ENCODE data around the gene HDAC4.

The HDAC4 gene

DNA sequence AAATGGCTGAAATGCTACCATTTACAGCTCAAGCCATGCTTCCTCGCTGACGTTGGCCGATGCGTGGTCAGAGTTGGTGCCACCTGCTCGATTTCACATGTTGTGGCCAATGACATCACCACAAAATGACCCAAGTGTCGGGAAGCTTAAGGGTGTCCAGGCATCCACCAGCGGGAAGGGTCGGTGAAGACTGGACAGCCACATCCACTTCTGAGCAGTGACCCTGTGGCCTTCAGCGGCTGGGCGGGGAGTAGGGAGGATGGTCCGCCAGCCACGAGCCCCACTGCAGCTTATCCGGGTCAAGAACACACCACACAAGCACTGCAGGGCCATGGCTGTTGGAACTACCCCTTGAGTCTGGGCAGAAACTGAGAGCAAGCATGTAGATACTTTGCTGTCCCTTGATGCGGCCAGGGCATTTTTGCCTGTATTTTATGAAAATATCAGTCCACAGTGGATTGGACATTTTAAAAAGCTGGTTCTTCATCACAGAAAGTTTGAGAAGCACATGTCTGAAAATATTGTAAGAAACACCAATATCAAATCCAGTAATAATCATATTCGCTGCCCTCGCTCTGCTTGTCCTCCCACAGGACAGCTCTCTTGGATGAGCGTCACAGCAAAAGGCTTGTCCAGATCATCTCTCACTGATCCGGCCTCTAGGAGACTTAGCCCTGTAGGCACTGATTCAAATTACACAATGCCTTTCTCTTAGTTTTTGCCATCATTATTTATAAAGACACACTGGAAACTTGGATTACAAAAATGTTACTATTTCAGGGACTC lies 379.0 kb downstream of the HDAC4 start:
- Mint-ChIP-seq H3K9me3 (no peaks in the 10 kb centered on the region), H3K27ac (no peak overlapping the region), H3K27me3 (peaks cover 29% of the 10 kb centered on the region), H3K4me3 (no peak overlapping the region), H3K4me1 (no peaks in the 10 kb centered on the region)
- DNase-seq (no peak), ATAC-seq (no peak)

- no peak overlapping the region for H3K27ac Mint-ChIP-seq
- H3K4me1 Mint-ChIP-seq, result no peaks in the 10 kb centered on the region
- ATAC-seq (no peak), DNase-seq (no peak)
- no peaks in the 10 kb centered on the region for H3K9me3 Mint-ChIP-seq
- H3K4me3 Mint-ChIP-seq, result no peak overlapping the region
- H3K27me3 Mint-ChIP-seq, result peaks cover 24% of the 10 kb centered on the region
These were observed 379.6 kb downstream of the HDAC4 start for GRCh38 chr2:239021224-239021623.

DNA sequence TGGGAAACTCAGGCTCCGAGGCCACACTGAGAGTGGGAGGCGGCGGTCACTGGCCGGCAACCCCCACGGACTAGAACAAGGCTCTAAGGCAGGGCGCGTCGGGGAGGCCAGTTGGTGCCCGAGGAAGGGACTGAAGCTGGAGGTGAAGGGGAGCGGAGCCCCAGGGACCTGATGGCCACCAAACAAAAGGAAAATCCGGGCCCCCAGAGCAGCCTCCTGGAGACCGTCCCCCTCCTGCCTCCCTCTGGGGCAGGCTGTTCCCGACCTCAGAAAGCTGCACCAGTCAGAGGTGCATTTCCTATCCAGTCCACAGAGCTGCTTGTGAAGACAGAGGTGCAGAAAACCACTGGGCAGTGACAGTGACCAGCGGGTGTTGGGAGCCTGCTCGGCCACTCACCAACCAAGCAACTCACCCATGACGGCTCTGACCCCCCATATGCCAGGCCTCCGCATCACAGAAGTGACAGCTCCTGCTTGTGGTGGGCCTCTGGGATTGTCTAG lies 380.2 kb downstream of the HDAC4 start:
- Mint-ChIP-seq H3K27ac (no peak overlapping the region), H3K4me1 (no peaks in the 10 kb centered on the region), H3K27me3 (peaks cover 30% of the 10 kb centered on the region), H3K9me3 (no peaks in the 10 kb centered on the region), H3K4me3 (no peak overlapping the region)
- DNase-seq, result no peak
- no peak for ATAC-seq

DNA sequence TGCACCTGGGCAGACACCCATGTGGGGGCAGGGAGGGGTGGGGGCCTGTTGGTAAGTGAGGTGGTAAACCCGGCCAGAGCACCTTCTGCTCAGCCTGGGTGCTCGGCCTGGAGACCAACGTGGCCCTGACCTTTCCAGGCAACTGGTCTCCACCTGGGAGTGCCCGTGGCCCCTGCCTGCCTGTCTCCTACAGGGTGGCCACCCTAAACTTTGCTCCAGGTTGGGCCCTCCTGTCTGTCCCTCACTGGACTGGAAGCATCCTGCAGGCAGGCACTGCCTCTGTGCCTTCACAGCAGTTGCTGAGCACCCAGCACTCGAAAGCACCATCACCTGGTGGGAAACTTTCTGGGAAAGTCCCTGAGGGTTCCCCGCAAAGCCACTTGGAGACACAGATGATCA lies 381.6 kb downstream of the HDAC4 start:
- Mint-ChIP-seq H3K27me3 (peaks cover 30% of the 10 kb centered on the region), H3K4me3 (no peak overlapping the region), H3K9me3 (no peaks in the 10 kb centered on the region), H3K27ac (no peak overlapping the region), H3K4me1 (no peaks in the 10 kb centered on the region)
- ATAC-seq (no peak), DNase-seq (no peak)

GRCh38 chr2:239018271-239019182 lies 382.3 kb downstream of the HDAC4 start:
- DNase-seq, result no peak
- Mint-ChIP-seq H3K4me3 (no peak overlapping the region), H3K9me3 (no peaks in the 10 kb centered on the region), H3K27me3 (peaks cover 23% of the 10 kb centered on the region), H3K4me1 (no peaks in the 10 kb centered on the region), H3K27ac (no peak overlapping the region)
- ATAC-seq, result no peak

DNA sequence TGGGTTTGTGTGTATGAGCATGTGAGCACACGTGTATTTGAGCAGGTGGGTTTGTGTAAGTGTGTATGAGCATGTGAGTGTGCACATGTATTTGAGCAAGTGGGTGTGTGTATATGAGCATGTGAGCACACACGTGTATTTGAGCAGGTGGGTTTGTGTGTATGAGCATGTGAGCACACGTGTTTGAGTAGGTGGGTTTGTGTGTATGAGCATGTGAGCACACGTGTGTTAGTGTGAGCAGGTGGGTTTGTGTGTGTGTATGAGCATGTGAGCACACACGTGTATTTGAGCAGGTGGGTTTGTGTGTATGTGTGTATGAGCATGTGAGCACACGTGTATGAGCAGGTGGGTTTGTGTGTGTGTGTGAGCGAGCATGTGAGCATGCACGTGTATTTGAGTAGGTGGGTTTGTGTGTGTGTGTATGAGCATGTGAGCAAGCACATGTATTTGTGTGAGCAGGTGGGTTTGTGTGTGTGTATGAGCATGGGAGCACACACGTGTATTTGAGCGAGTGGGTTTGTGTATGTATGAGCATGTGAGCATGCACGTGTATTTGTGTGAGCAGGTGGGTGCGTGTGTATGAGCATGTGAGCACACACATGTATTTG lies 383.2 kb downstream of the HDAC4 start:
- Mint-ChIP-seq H3K27me3 (peaks cover 15% of the 10 kb centered on the region), H3K9me3 (no peaks in the 10 kb centered on the region), H3K27ac (no peak overlapping the region), H3K4me3 (no peak overlapping the region), H3K4me1 (no peaks in the 10 kb centered on the region)
- no peak for ATAC-seq
- DNase-seq, result no peak

DNA sequence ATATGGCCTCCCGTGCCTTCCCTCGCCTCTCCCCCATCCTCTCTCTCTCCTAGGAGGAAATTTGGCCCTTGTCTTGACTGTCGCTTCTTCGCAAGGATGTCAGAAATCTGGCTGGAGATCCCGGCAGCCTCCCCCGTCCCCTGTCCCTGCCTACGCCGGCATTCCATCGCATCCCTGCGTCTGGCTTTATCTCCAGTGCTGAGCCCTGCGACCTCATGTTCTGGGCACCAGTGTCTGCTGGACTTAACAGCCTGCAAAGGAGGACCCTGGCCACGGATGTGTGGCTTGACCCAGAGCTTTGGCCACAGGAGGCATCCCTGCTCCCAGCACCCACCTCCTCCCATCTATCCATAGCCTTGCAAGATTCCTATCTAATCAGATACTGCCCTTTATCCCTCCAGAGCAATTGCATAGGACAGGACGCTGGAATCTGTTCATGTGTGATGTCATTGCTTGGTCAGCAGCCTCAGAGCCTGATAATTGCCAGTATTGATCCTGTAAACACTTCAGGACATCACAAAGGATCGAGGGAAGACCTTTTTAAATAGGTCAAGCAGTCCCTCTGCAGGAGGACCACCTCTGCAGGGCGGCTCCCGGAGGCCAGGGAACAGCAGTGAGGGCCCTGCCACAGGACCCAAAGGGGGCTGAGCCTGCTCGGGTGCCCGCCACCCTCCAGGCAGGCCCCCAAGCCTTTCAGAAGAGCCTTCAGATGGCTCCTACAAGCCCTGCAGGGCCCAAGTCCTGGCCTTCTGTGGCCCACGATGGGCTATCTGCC lies 384.7 kb downstream of the HDAC4 start:
- DNase-seq, result no peak
- H3K9me3 Mint-ChIP-seq, result no peaks in the 10 kb centered on the region
- no peak overlapping the region for H3K4me3 Mint-ChIP-seq
- no peak overlapping the region for H3K27ac Mint-ChIP-seq
- no peaks in the 10 kb centered on the region for H3K4me1 Mint-ChIP-seq
- no peak for ATAC-seq
- H3K27me3 Mint-ChIP-seq, result peaks cover 17% of the 10 kb centered on the region

DNA sequence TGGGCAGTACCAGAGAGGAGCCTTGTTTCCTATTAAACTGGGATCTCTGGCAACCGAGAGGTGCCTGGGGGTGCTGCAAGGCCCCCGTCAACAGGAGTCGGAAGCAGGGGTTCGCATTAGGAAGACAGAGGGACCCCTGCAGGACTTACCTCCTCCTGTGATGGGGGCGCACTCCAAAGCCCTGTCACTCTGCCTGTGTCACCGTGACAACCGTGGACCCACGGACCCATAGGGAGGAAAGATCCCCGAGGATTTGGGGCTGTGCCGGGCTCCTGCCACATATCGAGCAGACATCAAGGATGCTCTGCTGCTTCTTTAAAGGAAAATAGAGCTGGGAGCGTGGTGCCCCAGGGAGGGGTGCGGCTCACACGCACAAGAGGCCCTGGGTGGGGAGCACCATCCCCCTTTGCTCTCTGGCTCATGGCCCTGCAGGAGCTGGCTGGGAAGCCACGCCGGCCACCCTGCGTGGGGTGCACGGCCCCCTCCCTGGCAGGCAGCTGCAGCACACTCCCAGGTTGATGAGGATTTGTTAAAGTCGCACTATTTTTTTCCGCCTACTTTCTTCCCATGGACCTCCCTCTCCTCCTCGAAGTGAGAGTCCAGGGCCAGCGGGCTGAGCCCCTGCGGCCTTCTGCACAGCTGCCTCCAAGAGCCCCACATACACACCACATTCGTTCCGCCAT lies 385.5 kb downstream of the HDAC4 start:
- Mint-ChIP-seq H3K27me3 (peaks cover 17% of the 10 kb centered on the region), H3K4me3 (no peak overlapping the region), H3K4me1 (no peaks in the 10 kb centered on the region), H3K9me3 (no peaks in the 10 kb centered on the region), H3K27ac (no peak overlapping the region)
- ATAC-seq, result no peak
- no peak for DNase-seq

- DNase-seq (no peak), ATAC-seq (no peak)
- Mint-ChIP-seq H3K4me1 (no peaks in the 10 kb centered on the region), H3K4me3 (no peak overlapping the region), H3K27ac (no peak overlapping the region), H3K27me3 (peaks cover 22% of the 10 kb centered on the region), H3K9me3 (no peaks in the 10 kb centered on the region)
These were observed 386.2 kb downstream of the HDAC4 start for GRCh38 chr2:239014458-239015217.

DNA sequence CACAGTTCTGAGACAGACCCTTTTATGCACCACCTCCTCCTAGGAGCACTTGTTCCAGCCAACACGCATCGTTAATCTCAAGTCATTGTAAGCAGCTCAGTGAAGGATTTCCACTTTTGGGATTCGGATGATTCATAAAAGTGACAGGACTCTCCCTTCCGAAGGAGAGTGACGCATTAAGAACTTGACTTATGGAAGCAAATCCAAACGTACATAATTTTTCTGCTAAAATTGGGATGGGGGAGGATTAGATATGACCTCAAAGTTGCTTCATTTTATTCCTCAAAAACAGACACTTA lies 387.2 kb downstream of the HDAC4 start:
- Mint-ChIP-seq H3K27me3 (peaks cover 30% of the 10 kb centered on the region), H3K27ac (no peak overlapping the region), H3K4me1 (no peaks in the 10 kb centered on the region), H3K4me3 (no peak overlapping the region), H3K9me3 (no peaks in the 10 kb centered on the region)
- ATAC-seq (no peak), DNase-seq (no peak)

- DNase-seq, result no peak
- no peak for ATAC-seq
- Mint-ChIP-seq H3K27ac (no peak overlapping the region), H3K4me1 (no peaks in the 10 kb centered on the region), H3K27me3 (peaks cover 30% of the 10 kb centered on the region), H3K9me3 (no peaks in the 10 kb centered on the region), H3K4me3 (no peak overlapping the region)
These were observed 387.7 kb downstream of the HDAC4 start for GRCh38 chr2:239012936-239013677.

DNA sequence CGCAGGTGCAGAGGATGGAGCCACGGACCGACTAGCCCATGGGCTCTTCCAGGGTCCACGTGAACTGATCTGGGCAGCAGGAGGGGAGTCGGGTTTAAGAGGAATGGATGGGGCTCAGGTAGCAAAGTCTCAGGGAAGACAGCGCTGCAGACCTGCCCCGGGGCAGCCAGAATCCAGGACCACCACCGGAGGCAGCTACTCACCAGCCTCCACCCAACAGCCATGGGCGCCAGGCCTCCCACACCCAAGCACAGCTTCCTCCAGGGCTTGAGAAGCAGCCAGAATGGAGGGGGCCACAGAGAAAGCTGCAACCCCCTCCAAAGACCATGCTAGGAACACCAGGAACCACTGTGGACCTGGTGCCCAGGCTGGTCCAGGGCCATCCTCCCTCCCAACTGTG lies 388.6 kb downstream of the HDAC4 start:
- ATAC-seq (no peak), DNase-seq (no peak)
- Mint-ChIP-seq H3K27ac (no peak overlapping the region), H3K27me3 (peaks cover 30% of the 10 kb centered on the region), H3K9me3 (no peaks in the 10 kb centered on the region), H3K4me1 (no peaks in the 10 kb centered on the region), H3K4me3 (no peak overlapping the region)

GRCh38 chr2:239009589-239009961 lies 391.2 kb downstream of the HDAC4 start:
- no peaks in the 10 kb centered on the region for H3K4me1 Mint-ChIP-seq
- ATAC-seq (no peak), DNase-seq (no peak)
- H3K27me3 Mint-ChIP-seq, result peaks cover 36% of the 10 kb centered on the region
- no peak overlapping the region for H3K27ac Mint-ChIP-seq
- no peak overlapping the region for H3K4me3 Mint-ChIP-seq
- no peaks in the 10 kb centered on the region for H3K9me3 Mint-ChIP-seq

Measured in stimulated activated naive CD8-positive, alpha-beta T cell treated with anti-CD3 and anti-CD28 coated beads, Interleukin-15, amount 100 ng/mL, for 72 hours (primary cell).